HG02610 (cell line): ENCODE measurements around the gene UBR1.
"Not testable (repeated sequence)": the region's sequence is repeated elsewhere in the genome, so short reads cannot be mapped to it uniquely, and the experiment has no call there.

ENCODE experiments used
- ATAC-seq: cut with Tn5 transposase; IDR thresholded peaks from one replicate; pipeline ENCODE4 v1.9.1; 2021; ENCODE audit warnings: mild to moderate bottlenecking, moderate library complexity; ENCODE audit not compliant: unreplicated experiment

UBR1 gene

GRCh38 chr15:42984493-42985034 lies 121.3 kb downstream of the UBR1 start:
- no peak for ATAC-seq

- not testable (repeated sequence) for ATAC-seq
Measured at GRCh38 chr15:42979113-42979512, 126.7 kb downstream of the UBR1 start.

- no peak for ATAC-seq
Measured at GRCh38 chr15:42974202-42974862, 131.5 kb downstream of the UBR1 start.

GRCh38 chr15:42973114-42973513 lies 132.7 kb downstream of the UBR1 start:
- ATAC-seq, result no peak

- ATAC-seq, result no peak
Measured at GRCh38 chr15:42971830-42972229, 134.0 kb downstream of the UBR1 start.

GRCh38 chr15:42964476-42964875 lies 141.4 kb downstream of the UBR1 start:
- ATAC-seq, result no peak

- no peak for ATAC-seq
Measured at GRCh38 chr15:42955518-42955917, 150.3 kb downstream of the UBR1 start.

GRCh38 chr15:42954291-42954690 lies 151.5 kb downstream of the UBR1 start:
- ATAC-seq, result no peak

GRCh38 chr15:42948898-42949297 lies 156.9 kb downstream of the UBR1 start:
- not testable (repeated sequence) for ATAC-seq

- no peak for ATAC-seq
Measured at GRCh38 chr15:42940527-42940926, 165.3 kb downstream of the UBR1 start.

GRCh38 chr15:42939841-42940240 lies 166.0 kb downstream of the UBR1 start:
- no peak for ATAC-seq

- ATAC-seq, result no peak
Measured at GRCh38 chr15:42937143-42937542, 168.7 kb downstream of the UBR1 start.

- no peak for ATAC-seq
Measured at GRCh38 chr15:42933886-42934667, 171.8 kb downstream of the UBR1 start.

- ATAC-seq, result no peak
Measured at GRCh38 chr15:42932833-42933515, 172.9 kb downstream of the UBR1 start.

- no peak for ATAC-seq
Measured at GRCh38 chr15:42931702-42932486, 173.9 kb downstream of the UBR1 start.

GRCh38 chr15:42929306-42929848 lies 176.5 kb downstream of the UBR1 start:
- no peak for ATAC-seq

GRCh38 chr15:42921342-42921731 lies 184.5 kb downstream of the UBR1 start:
- ATAC-seq, result no peak

GRCh38 chr15:42920519-42921341 lies 185.1 kb downstream of the UBR1 start, which contains the start of gene TTBK2:
TSS of gene TTBK2 (minus strand) at chr15:42920778. CDS start at chr15:42878617, 42,161 bp downstream.
- peak; percentile 97 for ATAC-seq

GRCh38 chr15:42919799-42920518 lies 185.9 kb downstream of the UBR1 start:
- no peak for ATAC-seq
